CD4-positive, alpha-beta T cell treated with Interleukin-6 at 100 ng/mL for 8 hours (primary cell): ENCODE measurements around the gene PIGX.

Experiments
- DNase-seq: peaks from one replicate; pipeline ENCODE4 v3.0.0-alpha.2; 2020; ENCODE audit warnings: mixed read lengths, low spot score

The PIGX gene

GRCh38 chr3:196757876-196758739 lies 45.9 kb downstream of the PIGX start:
- no peak for DNase-seq

DNA sequence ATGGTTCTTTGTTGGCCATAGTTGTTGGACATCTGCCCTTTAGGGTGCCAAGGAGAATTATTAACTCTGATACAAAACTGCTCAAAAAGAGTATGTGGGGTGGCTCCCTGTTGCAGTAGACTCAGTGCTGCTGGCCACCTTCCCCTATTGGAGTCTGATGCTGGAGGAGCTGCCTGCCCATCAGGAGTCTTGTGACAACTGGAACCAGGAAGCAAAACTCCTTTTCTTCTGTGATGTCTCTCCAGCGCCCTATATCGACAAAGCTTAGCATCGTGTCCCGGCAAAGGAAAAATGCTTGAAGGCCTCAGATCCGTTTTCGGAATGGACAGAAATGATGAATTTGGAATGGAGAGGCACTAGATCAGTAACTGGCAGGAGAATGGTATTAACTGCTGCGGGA lies 51.0 kb downstream of the PIGX start:
- DNase-seq = no peak

- no peak for DNase-seq
Observed at GRCh38 chr3:196765454-196765853, 53.3 kb downstream of the PIGX start.

- no peak for DNase-seq
Observed at GRCh38 chr3:196771067-196771466, 58.9 kb downstream of the PIGX start.

GRCh38 chr3:196772102-196772501 lies 59.9 kb downstream of the PIGX start:
- no peak for DNase-seq

GRCh38 chr3:196772897-196773296 lies 60.7 kb downstream of the PIGX start:
- no peak for DNase-seq

GRCh38 chr3:196774191-196774820 lies 62.1 kb downstream of the PIGX start:
- DNase-seq = no peak

DNA sequence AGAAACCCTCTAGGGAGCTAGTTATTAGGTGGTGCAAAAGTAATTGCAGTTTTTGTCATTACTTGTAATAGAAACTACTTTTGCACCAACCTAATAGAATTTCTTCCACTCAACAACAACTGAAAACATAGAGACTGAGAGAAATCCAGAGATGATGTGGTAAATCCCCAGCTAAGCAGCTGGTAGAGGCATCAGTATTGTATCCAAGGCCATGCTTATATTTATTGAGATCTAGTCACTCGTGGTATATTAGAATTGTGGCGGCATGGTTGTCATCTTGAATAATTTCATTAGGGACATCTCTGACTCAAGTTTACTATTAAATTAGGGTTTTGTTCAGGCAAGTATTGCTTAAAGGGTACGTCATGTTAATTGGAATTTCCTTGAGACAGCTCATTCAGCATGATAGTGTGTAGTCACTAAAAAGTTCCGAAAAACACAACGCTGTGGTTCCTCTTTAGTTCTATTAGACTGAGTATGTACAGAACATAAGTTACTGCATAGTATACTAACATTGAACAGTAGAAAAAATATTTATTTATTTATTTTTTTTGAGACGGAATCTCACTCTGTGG lies 62.8 kb downstream of the PIGX start:
- DNase-seq = no peak

- DNase-seq = no peak
Observed at GRCh38 chr3:196775938-196776337, 63.8 kb downstream of the PIGX start.

- DNase-seq = no peak
Observed at GRCh38 chr3:196777836-196778235, 65.7 kb downstream of the PIGX start.

DNA sequence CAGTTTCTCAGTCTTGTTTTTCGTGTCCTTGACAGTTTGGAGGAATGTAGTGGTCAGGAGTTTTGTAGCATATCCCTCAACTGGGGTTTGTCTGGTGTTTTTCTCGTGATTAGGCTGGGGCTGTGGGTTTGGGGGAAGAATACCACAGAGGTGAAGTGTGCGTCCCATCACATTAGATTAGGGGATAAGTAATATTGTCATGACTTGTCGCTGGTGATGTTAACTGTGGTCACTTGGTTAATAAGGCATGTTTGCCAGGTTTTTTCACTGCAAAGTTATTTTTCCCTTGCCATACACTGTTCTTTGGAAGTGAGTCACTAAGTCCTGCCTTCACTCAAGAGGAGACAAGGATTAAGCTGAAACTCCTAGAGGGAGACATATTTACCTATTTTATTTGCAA lies 66.6 kb downstream of the PIGX start:
- no peak for DNase-seq

DNA sequence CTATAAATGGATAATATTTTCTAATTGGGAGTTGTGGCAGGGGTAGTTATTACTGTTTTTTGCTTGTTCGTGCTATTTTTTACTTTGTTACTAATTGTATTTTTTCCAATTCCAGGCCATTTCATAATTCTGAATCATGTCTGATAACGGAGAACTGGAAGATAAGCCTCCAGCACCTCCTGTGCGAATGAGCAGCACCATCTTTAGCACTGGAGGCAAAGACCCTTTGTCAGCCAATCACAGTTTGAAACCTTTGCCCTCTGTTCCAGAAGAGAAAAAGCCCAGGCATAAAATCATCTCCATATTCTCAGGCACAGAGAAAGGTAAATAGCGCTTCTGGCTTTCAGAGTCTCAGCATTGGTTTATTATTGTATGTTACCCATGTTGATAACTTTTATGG lies 70.3 kb downstream of the PIGX start:
- DNase-seq = no peak
